ENCODE results near the gene B3GAT1.
"Not testable (repeated sequence)": the region's sequence is repeated elsewhere in the genome, so short reads cannot be mapped to it uniquely, and the experiment has no call there.

Gene B3GAT1

GRCh38 chr11:134449713-134450112 lies 37.7 kb upstream of the B3GAT1 start:
- Mint-ChIP-seq H3K36me3 (ENCODE audit: low read depth) (no peaks in the 10 kb centered on the region), H3K4me1 (no peaks in the 10 kb centered on the region), H3K27ac (no peak overlapping the region), H3K27me3 (ENCODE audit: low read depth) (peaks cover 26% of the 10 kb centered on the region), H3K4me3 (no peak overlapping the region), H3K9me3 (no peaks in the 10 kb centered on the region)
- no peak for TF ChIP-seq CTCF (IDR thresholded peaks at IDR 0.05; ENCODE audit: unreplicated experiment in 3 of 3)

- no peaks in the 10 kb centered on the region for H3K9me3 Mint-ChIP-seq
- peaks cover 32% of the 10 kb centered on the region for H3K27me3 Mint-ChIP-seq (ENCODE audit: low read depth)
- no peak for TF ChIP-seq CTCF (IDR thresholded peaks at IDR 0.05; ENCODE audit: unreplicated experiment in 3 of 3)
- no peaks in the 10 kb centered on the region for H3K36me3 Mint-ChIP-seq (ENCODE audit: low read depth)
- H3K4me3 Mint-ChIP-seq: no peak overlapping the region
- H3K27ac Mint-ChIP-seq: no peak overlapping the region
- H3K4me1 Mint-ChIP-seq: no peaks in the 10 kb centered on the region
Measured at GRCh38 chr11:134449051-134449450, 37.0 kb upstream of the B3GAT1 start.

GRCh38 chr11:134447696-134448095 lies 35.7 kb upstream of the B3GAT1 start:
- no peak for TF ChIP-seq CTCF (IDR thresholded peaks at IDR 0.05; ENCODE audit: unreplicated experiment in 3 of 3)
- no peaks in the 10 kb centered on the region for H3K4me1 Mint-ChIP-seq
- H3K27me3 Mint-ChIP-seq (ENCODE audit: low read depth): peaks cover 42% of the 10 kb centered on the region
- no peaks in the 10 kb centered on the region for H3K36me3 Mint-ChIP-seq (ENCODE audit: low read depth)
- no peak overlapping the region for H3K27ac Mint-ChIP-seq
- no peak overlapping the region for H3K4me3 Mint-ChIP-seq
- no peaks in the 10 kb centered on the region for H3K9me3 Mint-ChIP-seq

- Mint-ChIP-seq H3K9me3 (no peaks in the 10 kb centered on the region), H3K27ac (no peak overlapping the region), H3K27me3 (ENCODE audit: low read depth) (peaks cover 50% of the 10 kb centered on the region), H3K4me1 (no peaks in the 10 kb centered on the region), H3K4me3 (no peak overlapping the region), H3K36me3 (ENCODE audit: low read depth) (no peaks in the 10 kb centered on the region)
- no peak for TF ChIP-seq CTCF (IDR thresholded peaks at IDR 0.05; ENCODE audit: unreplicated experiment in 3 of 3)
Measured at GRCh38 chr11:134445601-134446325, 33.7 kb upstream of the B3GAT1 start.

GRCh38 chr11:134444160-134445108 lies 32.4 kb upstream of the B3GAT1 start:
- not testable (repeated sequence) for H3K9me3 Mint-ChIP-seq; H3K4me1 Mint-ChIP-seq; H3K36me3 Mint-ChIP-seq (ENCODE audit: low read depth); H3K27ac Mint-ChIP-seq; H3K4me3 Mint-ChIP-seq
- H3K27me3 Mint-ChIP-seq (ENCODE audit: low read depth): peaks cover 50% of the 10 kb centered on the region

- H3K27me3 Mint-ChIP-seq (ENCODE audit: low read depth): peaks cover 49% of the 10 kb centered on the region
- no peak for TF ChIP-seq CTCF (IDR thresholded peaks at IDR 0.05; ENCODE audit: unreplicated experiment in 3 of 3)
- no peaks in the 10 kb centered on the region for H3K4me1 Mint-ChIP-seq
- no peaks in the 10 kb centered on the region for H3K36me3 Mint-ChIP-seq (ENCODE audit: low read depth)
- H3K4me3 Mint-ChIP-seq: no peak overlapping the region
- H3K9me3 Mint-ChIP-seq: no peaks in the 10 kb centered on the region
- no peak overlapping the region for H3K27ac Mint-ChIP-seq
Measured at GRCh38 chr11:134443246-134443645, 31.2 kb upstream of the B3GAT1 start.
